Fibroblast of skin of scalp (primary cell): ENCODE data around the gene TRIM67. TPM values are rescaled to one million over a fixed set of nuclear protein-coding genes. Genes with fewer than 3 reads are reported as not detected.
"Not testable (repeated sequence)": the region's sequence is repeated elsewhere in the genome, so short reads cannot be mapped to it uniquely, and the experiment has no call there.

Source experiments
- DNase-seq: peaks from one replicate; pipeline ENCODE4 v3.0.0-alpha.2; 2013
- polyA plus RNA-seq, 2 experiments: library from polyadenylated mRNA; unstranded; fragments of 120-200 nt; gene quantifications; one replicate each; pipeline ENCODE4 v1.2.1, GENCODE V29; 2013; ENCODE audit not compliant: insufficient read length in 2 of 2

Gene TRIM67
- 1.8 TPM for polyA plus RNA-seq (2013, experiment 1 of 2; ENCODE audit: insufficient read length)
- 1.5 TPM for polyA plus RNA-seq (2013, experiment 2 of 2; ENCODE audit: insufficient read length)

GRCh38 chr1:231161667-231162296, at the start of gene TRIM67:
TSS of gene TRIM67 (plus strand) at chr1:231162058. CDS start at chr1:231162970, 912 bp downstream.
- DNase-seq = peak; percentile 28

- DNase-seq = no peak
Measured at GRCh38 chr1:231116738-231117137, 45.1 kb upstream of the TRIM67 start.

DNA sequence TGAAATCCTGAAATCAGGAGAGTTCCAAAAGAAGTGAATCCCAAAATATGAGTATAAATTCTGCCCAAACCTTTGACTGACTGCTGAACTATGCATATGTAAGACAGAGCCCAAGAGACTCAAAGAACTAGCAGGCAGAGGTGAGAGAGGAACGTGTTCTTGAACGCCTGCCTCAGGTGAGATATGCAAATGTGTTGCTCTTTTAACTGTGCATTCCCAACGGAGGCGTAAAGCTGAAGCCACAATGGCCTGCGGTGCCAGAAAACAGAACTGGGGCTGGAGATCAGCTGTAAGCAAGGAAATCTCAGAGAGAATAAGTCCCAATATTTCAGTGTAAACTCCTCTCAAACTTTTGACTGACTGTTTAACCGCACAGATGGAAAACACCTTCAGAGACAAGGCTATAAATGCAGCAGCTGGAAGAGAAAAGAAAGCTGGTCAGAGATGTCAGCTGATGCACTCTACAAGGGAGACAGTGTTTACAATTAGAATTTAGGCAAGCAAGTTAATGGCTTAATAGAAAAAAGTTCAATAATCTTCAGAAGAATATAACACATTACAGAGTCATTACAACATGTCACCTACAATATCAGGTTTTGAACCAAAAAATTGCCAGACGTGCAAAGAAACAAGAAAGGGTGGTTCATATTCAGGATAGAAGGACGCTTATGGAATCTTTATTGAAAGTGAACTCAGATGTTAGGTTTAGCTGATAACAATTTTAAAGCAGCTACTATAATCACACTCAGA, 43.0 kb upstream of the TRIM67 start:
- DNase-seq = no peak

- DNase-seq = no peak
Measured at GRCh38 chr1:231121533-231121932, 40.3 kb upstream of the TRIM67 start.

DNA sequence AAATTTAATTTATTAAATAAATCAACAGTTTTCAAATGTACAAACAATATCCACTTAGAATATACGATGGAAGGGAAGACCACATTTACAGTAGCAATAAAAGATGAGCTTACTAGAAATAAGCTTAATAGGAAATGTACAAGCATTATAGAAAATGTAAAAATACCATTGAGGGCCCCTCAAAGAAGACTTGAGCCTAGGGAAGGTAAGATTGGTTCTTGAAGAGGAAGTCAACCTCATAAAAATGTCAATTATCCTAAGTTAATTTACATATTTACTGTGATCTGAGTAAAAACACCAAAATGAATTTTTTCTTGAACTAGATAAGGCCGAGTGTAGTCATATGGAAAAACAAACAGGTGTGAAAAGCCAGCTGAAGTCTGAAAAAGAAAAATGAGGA, 39.7 kb upstream of the TRIM67 start:
- DNase-seq = no peak

GRCh38 chr1:231124746-231125145, 37.1 kb upstream of the TRIM67 start:
- DNase-seq = no peak

DNA sequence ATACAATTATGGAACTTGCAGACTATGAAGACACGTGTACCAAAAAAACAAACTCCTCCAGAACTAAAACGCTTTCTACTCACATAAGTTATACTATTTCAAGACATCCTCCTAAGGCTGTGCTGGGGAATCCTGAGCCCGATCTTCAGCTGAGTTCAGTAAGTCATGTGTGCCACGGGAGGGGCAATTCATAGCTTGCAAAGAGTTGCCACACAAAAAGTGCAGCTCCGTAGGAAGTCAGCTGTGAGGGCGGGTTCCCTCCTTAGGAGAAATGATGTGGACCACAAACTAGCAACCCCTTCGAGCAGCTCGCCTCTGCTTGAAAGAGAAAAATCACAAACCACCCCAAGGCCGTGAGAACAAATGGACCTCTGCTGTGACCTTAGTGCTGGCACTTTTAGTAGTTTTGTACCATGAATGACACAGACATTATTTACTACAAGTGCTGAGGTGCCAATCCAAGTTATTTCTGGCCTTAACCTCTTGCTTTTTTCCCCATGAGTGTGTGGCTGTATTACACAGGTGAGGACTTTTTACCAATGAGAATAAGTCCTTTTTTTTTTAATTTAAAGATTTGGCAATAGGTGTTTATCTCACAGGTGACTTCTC, 35.8 kb upstream of the TRIM67 start:
- DNase-seq = no peak

DNA sequence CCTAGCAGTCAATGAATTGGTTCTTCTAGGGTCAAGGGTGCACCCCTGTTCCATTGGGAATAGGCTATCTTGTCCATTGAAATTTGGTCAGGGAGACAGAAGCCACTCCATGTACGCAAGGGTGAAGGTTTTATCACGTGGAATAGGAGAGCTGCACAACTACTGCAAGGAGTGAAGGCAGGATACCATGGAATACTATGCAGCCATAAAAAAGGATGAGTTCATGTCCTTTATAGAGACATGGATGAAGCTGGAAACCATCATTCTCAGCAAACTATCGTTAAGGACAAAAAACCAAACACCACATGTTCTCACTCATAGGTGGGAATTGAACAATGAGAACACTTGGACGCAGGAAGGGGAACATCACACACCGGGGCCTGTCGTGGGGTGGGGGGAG, 34.8 kb upstream of the TRIM67 start:
- not testable (repeated sequence) for DNase-seq

- DNase-seq = not testable (repeated sequence)
Measured at GRCh38 chr1:231128471-231128870, 33.4 kb upstream of the TRIM67 start.

GRCh38 chr1:231130544-231130943, 31.3 kb upstream of the TRIM67 start:
- no peak for DNase-seq

- DNase-seq = not testable (repeated sequence)
Measured at GRCh38 chr1:231132591-231132990, 29.3 kb upstream of the TRIM67 start.

DNA sequence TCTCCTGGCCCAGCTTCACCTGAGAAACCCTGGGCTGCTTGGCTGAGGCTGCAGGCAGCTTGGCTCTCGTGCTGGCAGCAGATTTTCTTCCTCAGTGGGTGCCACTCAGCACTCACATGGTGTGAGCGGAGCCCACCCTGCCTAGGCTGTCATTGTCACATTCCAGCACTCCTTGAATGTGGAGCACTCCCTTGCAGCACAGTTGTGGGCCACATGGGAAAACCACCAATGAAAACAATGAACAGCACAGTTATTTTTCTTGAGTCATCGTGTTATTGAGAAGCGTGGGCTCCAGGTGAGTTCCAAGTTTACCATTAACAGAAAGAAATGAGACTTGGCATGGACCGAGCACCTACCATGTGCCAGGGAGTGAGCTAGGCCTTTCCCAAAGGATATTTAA, 27.2 kb upstream of the TRIM67 start:
- peak; percentile 66 for DNase-seq

DNA sequence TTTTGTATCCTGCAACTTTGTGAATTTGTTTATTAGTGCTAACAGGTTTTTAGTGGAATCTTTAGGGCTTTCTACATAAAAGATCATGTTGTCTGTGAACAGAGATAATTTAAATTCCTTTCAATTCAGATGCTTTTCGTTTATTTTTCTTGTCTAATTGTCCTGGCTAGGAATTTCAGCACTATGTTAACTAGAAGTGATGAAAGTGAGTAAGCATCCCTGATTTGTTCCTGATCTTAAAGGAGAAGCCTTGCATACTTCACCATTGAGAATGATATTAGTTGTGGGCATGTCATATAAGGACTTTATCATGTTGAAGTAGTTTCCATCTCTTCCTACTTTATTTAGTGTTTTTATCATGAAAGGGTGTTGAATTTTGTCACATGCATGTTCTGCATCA, 23.6 kb upstream of the TRIM67 start:
- DNase-seq = peak; percentile 77

DNA sequence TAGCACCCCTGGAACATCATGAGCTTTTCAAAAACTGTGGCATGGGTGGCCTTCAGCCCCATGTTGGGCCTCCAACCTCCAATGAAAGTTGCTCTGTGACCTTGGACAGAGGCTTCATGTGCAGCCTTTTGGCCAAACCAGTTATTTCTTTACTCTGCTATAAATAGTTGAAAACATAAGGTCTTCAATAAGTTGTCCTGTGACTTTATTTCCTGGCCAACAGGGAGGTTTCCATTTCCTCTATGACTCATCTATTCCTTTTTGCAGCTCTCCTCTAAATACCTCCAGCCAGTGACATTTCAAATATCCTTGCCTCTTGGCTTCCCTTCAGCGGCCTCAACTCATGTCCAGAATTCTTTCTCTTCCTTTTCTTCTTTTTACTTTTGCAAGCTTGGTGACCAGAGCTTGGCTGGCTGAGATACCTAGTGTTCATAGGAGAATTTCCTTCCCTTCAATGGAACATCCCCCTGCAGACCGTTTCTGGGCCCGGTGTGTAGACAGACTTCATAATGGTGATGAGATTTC, 22.7 kb upstream of the TRIM67 start:
- DNase-seq = peak; percentile 90

- DNase-seq = peak; percentile 100
Measured at GRCh38 chr1:231139659-231140654, 21.9 kb upstream of the TRIM67 start.

- DNase-seq = peak; percentile 79
Measured at GRCh38 chr1:231144416-231145193, 17.3 kb upstream of the TRIM67 start.

- peak; percentile 17 for DNase-seq
Measured at GRCh38 chr1:231147896-231148295, 14.0 kb upstream of the TRIM67 start.

GRCh38 chr1:231151811-231152210, 10.0 kb upstream of the TRIM67 start:
- DNase-seq = no peak

- no peak for DNase-seq
Measured at GRCh38 chr1:231153726-231154125, 8.1 kb upstream of the TRIM67 start.

- no peak for DNase-seq
Measured at GRCh38 chr1:231155808-231156207, 6.0 kb upstream of the TRIM67 start.

GRCh38 chr1:231157311-231157710, 4.5 kb upstream of the TRIM67 start:
- peak; percentile 65 for DNase-seq
